Measurements from ENCODE around the gene TMUB1. TPM values are rescaled to one million over a fixed set of nuclear protein-coding genes. Genes with fewer than 3 reads are reported as not detected.

The TMUB1 gene
- total and polyA plus RNA-seq, 2 experiments from 2014 or later: 45.0 to 83.1 TPM

GRCh38 chr7:151074817-151075661 lies 8.3 kb downstream of the TMUB1 start:
- Histone ChIP-seq H3K27me3 (no peaks in the 10 kb centered on the region), H3K9me2 (replicated peaks; ENCODE audit: insufficient read depth) (no peaks in the 10 kb centered on the region), H4K20me1 (ENCODE audit: insufficient read depth, poor library complexity, severe bottlenecking) (no peaks in the 10 kb centered on the region), H3K36me3 (replicated peaks; ENCODE audit: insufficient read depth, low read depth) (no peaks in the 10 kb centered on the region), H3K4me2 (no peak overlapping the region), H2AFZ (no peak overlapping the region), H3K79me2 (peaks cover 17% of the 10 kb centered on the region), H3K4me1 (ENCODE audit: insufficient read depth) (peaks cover 22% of the 10 kb centered on the region), H3K9me3 (ENCODE audit: low read depth) (no peaks in the 10 kb centered on the region), H3K27ac (no peak overlapping the region), H3K4me3 (no peak overlapping the region)
- 94% methylated on average over 26 of the region's 26 CpGs for WGBS (ENCODE audit: low lambda C conversion rate, missing lambda C conversion rate)
- TF ChIP-seq EZH2phosphoT487 (IDR thresholded peaks at IDR 0.05; ENCODE audit: low read depth, severe bottlenecking, unreplicated experiment) (no peak), EZH2 (IDR thresholded peaks at IDR 0.05; ENCODE audit: borderline replicate concordance) (no peak)
- no peak for DNase-seq (ENCODE audit: low spot score)

- no peak overlapping the region for H2AFZ ChIP-seq
- no peak for DNase-seq (ENCODE audit: low spot score)
- H3K27me3 ChIP-seq: no peaks in the 10 kb centered on the region
- no peaks in the 10 kb centered on the region for H3K36me3 ChIP-seq (replicated peaks; ENCODE audit: insufficient read depth, low read depth)
- H3K27ac ChIP-seq: no peak overlapping the region
- H3K9me3 ChIP-seq (ENCODE audit: low read depth): no peaks in the 10 kb centered on the region
- no peak for TF ChIP-seq EZH2 (IDR thresholded peaks at IDR 0.05; ENCODE audit: borderline replicate concordance)
- TF ChIP-seq EZH2phosphoT487 (IDR thresholded peaks at IDR 0.05; ENCODE audit: low read depth, severe bottlenecking, unreplicated experiment): no peak
- no peak for TF ChIP-seq CTCF (IDR thresholded peaks at IDR 0.05; ENCODE audit: poor library complexity)
- no peaks in the 10 kb centered on the region for H4K20me1 ChIP-seq (ENCODE audit: insufficient read depth, poor library complexity, severe bottlenecking)
- no peak overlapping the region for H3K4me3 ChIP-seq
- H3K4me1 ChIP-seq (ENCODE audit: insufficient read depth): peaks cover 14% of the 10 kb centered on the region
- peaks cover 6% of the 10 kb centered on the region for H3K79me2 ChIP-seq
- WGBS (ENCODE audit: low lambda C conversion rate, missing lambda C conversion rate): 94% methylated on average over 17 of the region's 17 CpGs
- H3K4me2 ChIP-seq: no peak overlapping the region
- no peaks in the 10 kb centered on the region for H3K9me2 ChIP-seq (replicated peaks; ENCODE audit: insufficient read depth)
Observed at GRCh38 chr7:151073990-151074389, 9.3 kb downstream of the TMUB1 start.

GRCh38 chr7:151071032-151071866 lies 12.0 kb downstream of the TMUB1 start:
- H3K9me2 ChIP-seq (replicated peaks; ENCODE audit: insufficient read depth): no peaks in the 10 kb centered on the region
- H4K20me1 ChIP-seq (ENCODE audit: insufficient read depth, poor library complexity, severe bottlenecking): peaks cover 2% of the 10 kb centered on the region
- no peak overlapping the region for H3K27ac ChIP-seq
- TF ChIP-seq CTCF (IDR thresholded peaks at IDR 0.05; ENCODE audit: poor library complexity) (no peak), EZH2 (IDR thresholded peaks at IDR 0.05; ENCODE audit: borderline replicate concordance) (no peak), EZH2phosphoT487 (IDR thresholded peaks at IDR 0.05; ENCODE audit: low read depth, severe bottlenecking, unreplicated experiment) (no peak)
- WGBS (ENCODE audit: low lambda C conversion rate, missing lambda C conversion rate): 96% methylated on average over 26 of the region's 39 CpGs
- H3K36me3 ChIP-seq (replicated peaks; ENCODE audit: insufficient read depth, low read depth): no peaks in the 10 kb centered on the region
- DNase-seq (ENCODE audit: low spot score): no peak
- no peaks in the 10 kb centered on the region for H3K27me3 ChIP-seq
- no peaks in the 10 kb centered on the region for H3K9me3 ChIP-seq (ENCODE audit: low read depth)
- no peak overlapping the region for H3K4me2 ChIP-seq
- no peaks in the 10 kb centered on the region for H3K4me1 ChIP-seq (ENCODE audit: insufficient read depth)
- peaks cover 4% of the 10 kb centered on the region for H3K79me2 ChIP-seq
- H3K4me3 ChIP-seq: no peak overlapping the region
- no peak overlapping the region for H2AFZ ChIP-seq

GRCh38 chr7:151070574-151070960 lies 12.7 kb downstream of the TMUB1 start:
- Histone ChIP-seq H3K9me3 (ENCODE audit: low read depth) (no peaks in the 10 kb centered on the region), H2AFZ (no peak overlapping the region), H3K79me2 (peaks cover 4% of the 10 kb centered on the region), H3K36me3 (replicated peaks; ENCODE audit: insufficient read depth, low read depth) (no peaks in the 10 kb centered on the region), H3K4me2 (no peak overlapping the region), H3K27me3 (no peaks in the 10 kb centered on the region), H3K27ac (no peak overlapping the region), H3K4me1 (ENCODE audit: insufficient read depth) (no peaks in the 10 kb centered on the region), H4K20me1 (ENCODE audit: insufficient read depth, poor library complexity, severe bottlenecking) (peaks cover 2% of the 10 kb centered on the region), H3K9me2 (replicated peaks; ENCODE audit: insufficient read depth) (no peaks in the 10 kb centered on the region), H3K4me3 (no peak overlapping the region)
- TF ChIP-seq EZH2phosphoT487 (IDR thresholded peaks at IDR 0.05; ENCODE audit: low read depth, severe bottlenecking, unreplicated experiment) (no peak), CTCF (IDR thresholded peaks at IDR 0.05; ENCODE audit: poor library complexity) (no peak), EZH2 (IDR thresholded peaks at IDR 0.05; ENCODE audit: borderline replicate concordance) (no peak)
- DNase-seq (ENCODE audit: low spot score): no peak
- WGBS (ENCODE audit: low lambda C conversion rate, missing lambda C conversion rate): 94% methylated on average over 15 of the region's 15 CpGs

Measured in hepatocyte (in vitro differentiated cells).